Ishikawa (cell line): ENCODE measurements around the gene SERPINA6.

Source experiments
- CEBPB ChIP-seq: IDR thresholded peaks from 2 replicates; pipeline ENCODE4 v1.6.1; 2012
- CREB1 ChIP-seq: IDR thresholded peaks from 2 replicates; pipeline ENCODE4 v1.6.1; 2012; ENCODE audit warnings: low read depth
- EGR1 ChIP-seq: IDR thresholded peaks from 2 replicates; pipeline ENCODE4 v1.6.1; 2012
- EP300 ChIP-seq: IDR thresholded peaks from 2 replicates; pipeline ENCODE4 v1.6.1; 2012; ENCODE audit warnings: borderline replicate concordance
- FOXM1 ChIP-seq: IDR thresholded peaks from 2 replicates; pipeline ENCODE4 v1.6.1; 2012; ENCODE audit warnings: low read depth, borderline replicate concordance
- NFIC ChIP-seq: IDR thresholded peaks from 2 replicates; pipeline ENCODE4 v1.6.1; 2012
- RAD21 ChIP-seq: IDR thresholded peaks from 2 replicates; pipeline ENCODE4 v1.6.1; 2012; ENCODE audit warnings: low read depth
- TAF1 ChIP-seq: IDR thresholded peaks from 2 replicates; pipeline ENCODE4 v1.6.1; 2012; ENCODE audit warnings: low read depth, mild to moderate bottlenecking
- TCF12 ChIP-seq: IDR thresholded peaks from 2 replicates; pipeline ENCODE4 v1.6.1; 2012; ENCODE audit warnings: low read depth
- TEAD4 ChIP-seq: IDR thresholded peaks from 2 replicates; pipeline ENCODE4 v1.6.1; 2012
- YY1 ChIP-seq: IDR thresholded peaks from 2 replicates; pipeline ENCODE4 v1.6.1; 2012; ENCODE audit warnings: low read depth
- ZBTB7A ChIP-seq: IDR thresholded peaks from 2 replicates; pipeline ENCODE4 v1.6.1; 2012; ENCODE audit warnings: low read depth
- TF ChIP-seq, protein P1 (sequence below): IDR thresholded peaks from 2 replicates; pipeline ENCODE4 v1.6.1; 2012
- TF ChIP-seq, protein P2 (sequence below): IDR thresholded peaks from 2 replicates; pipeline ENCODE4 v1.6.1; 2012; ENCODE audit warnings: low read depth, mild to moderate bottlenecking
- TF ChIP-seq, protein P3 (sequence below): IDR thresholded peaks from 2 replicates; pipeline ENCODE4 v1.6.1; 2012

Gene SERPINA6, protein sequence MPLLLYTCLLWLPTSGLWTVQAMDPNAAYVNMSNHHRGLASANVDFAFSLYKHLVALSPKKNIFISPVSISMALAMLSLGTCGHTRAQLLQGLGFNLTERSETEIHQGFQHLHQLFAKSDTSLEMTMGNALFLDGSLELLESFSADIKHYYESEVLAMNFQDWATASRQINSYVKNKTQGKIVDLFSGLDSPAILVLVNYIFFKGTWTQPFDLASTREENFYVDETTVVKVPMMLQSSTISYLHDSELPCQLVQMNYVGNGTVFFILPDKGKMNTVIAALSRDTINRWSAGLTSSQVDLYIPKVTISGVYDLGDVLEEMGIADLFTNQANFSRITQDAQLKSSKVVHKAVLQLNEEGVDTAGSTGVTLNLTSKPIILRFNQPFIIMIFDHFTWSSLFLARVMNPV

DNA sequence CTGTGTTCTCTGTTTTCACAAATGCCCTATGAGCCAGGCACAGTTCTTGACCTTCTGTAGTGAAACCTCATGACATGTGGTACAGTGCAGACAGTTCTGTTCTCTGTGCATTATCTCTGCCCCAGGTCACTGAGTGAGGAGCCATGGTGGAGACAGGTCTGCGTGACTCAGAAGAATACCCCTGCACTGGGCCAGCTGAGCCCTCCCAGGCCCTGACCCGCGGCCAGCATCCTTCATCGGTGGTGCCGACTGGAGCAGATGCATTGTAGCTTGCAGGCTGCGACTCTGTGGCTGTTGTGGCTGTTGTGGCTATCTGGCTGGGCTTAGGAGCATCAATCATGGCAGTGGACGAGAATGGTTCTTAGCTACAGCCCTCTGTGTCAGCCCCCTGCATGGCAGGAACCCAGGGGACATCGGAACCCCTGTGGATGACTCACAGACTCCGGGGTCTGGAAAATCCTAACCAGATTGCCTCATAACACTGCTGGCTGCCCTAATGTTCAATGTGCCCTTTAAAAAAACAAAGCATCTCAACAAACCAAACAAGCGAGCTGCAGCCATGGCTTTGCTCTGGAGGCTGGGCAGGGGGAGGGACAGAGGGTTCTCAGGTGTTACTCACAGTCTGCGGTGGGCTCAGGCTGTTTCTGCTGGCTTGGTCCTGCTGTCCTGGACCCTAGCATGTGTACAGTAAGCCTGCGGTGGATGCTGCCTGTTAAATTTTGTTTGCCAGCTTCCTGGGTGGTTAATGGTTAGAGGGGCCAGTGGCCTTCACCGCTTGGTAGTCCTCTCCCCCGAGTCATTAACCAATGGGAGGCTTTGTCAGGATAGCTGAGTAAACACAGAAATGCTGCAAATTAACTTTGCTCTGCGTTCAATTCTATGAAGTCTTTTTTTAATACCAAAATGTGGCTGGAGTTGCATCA, at the start of gene SERPINA6:
TSS of gene SERPINA6 (minus strand) at position 689 of the 923 bp plus-strand sequence. CDS start 8,688 bp downstream, outside the sequence.
- TF ChIP-seq CEBPB (no peak), TCF12 (no peak), EGR1 (no peak), ZBTB7A (no peak), CREB1 (no peak), FOXM1 (no peak), TEAD4 (no peak), YY1 (no peak), RAD21 (no peak), TAF1 (no peak), EP300 (no peak), NFIC (no peak)
- TF ChIP-seq, protein P1, sequence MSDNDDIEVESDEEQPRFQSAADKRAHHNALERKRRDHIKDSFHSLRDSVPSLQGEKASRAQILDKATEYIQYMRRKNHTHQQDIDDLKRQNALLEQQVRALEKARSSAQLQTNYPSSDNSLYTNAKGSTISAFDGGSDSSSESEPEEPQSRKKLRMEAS, result no peak
- TF ChIP-seq, protein P2, sequence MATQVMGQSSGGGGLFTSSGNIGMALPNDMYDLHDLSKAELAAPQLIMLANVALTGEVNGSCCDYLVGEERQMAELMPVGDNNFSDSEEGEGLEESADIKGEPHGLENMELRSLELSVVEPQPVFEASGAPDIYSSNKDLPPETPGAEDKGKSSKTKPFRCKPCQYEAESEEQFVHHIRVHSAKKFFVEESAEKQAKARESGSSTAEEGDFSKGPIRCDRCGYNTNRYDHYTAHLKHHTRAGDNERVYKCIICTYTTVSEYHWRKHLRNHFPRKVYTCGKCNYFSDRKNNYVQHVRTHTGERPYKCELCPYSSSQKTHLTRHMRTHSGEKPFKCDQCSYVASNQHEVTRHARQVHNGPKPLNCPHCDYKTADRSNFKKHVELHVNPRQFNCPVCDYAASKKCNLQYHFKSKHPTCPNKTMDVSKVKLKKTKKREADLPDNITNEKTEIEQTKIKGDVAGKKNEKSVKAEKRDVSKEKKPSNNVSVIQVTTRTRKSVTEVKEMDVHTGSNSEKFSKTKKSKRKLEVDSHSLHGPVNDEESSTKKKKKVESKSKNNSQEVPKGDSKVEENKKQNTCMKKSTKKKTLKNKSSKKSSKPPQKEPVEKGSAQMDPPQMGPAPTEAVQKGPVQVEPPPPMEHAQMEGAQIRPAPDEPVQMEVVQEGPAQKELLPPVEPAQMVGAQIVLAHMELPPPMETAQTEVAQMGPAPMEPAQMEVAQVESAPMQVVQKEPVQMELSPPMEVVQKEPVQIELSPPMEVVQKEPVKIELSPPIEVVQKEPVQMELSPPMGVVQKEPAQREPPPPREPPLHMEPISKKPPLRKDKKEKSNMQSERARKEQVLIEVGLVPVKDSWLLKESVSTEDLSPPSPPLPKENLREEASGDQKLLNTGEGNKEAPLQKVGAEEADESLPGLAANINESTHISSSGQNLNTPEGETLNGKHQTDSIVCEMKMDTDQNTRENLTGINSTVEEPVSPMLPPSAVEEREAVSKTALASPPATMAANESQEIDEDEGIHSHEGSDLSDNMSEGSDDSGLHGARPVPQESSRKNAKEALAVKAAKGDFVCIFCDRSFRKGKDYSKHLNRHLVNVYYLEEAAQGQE, result no peak
- TF ChIP-seq, protein P3, sequence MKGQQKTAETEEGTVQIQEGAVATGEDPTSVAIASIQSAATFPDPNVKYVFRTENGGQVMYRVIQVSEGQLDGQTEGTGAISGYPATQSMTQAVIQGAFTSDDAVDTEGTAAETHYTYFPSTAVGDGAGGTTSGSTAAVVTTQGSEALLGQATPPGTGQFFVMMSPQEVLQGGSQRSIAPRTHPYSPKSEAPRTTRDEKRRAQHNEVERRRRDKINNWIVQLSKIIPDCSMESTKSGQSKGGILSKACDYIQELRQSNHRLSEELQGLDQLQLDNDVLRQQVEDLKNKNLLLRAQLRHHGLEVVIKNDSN, result no peak

DNA sequence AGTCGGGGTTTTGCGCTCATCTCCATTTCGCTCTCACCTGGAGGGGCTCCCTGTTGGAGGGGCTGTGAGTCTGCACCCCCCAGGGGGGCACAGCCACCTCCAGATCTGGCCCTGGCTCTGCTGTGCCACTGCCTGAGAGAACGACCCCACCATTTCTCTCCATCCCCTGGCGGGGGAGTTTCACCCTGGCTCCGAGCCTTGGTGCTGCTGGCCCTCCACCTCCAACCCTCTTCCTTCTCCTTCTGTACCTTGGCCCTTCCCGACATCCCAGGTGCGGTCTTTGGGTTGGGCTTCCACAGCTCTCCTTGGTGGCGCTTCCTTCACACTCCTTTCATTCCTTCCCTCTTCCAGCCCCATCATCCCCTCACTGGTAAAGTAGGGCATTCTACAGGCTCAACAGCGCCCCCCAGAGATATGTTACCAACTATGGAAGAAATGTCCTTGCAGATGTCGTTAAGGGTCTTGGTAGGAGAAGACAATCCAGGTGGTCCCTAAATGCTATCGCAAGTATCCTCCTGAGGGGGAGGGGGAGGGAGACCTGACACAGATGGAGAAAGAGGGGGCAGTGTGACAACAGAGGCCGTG, 49.0 kb upstream of the SERPINA6 start:
- TF ChIP-seq TAF1, result no peak
- TF ChIP-seq RAD21, result peak; percentile 20; the same call in 1 of the 2 replicates
- TF ChIP-seq TCF12, result no peak
- TF ChIP-seq, protein P2, result no peak
- TF ChIP-seq, protein P3, result no peak

DNA sequence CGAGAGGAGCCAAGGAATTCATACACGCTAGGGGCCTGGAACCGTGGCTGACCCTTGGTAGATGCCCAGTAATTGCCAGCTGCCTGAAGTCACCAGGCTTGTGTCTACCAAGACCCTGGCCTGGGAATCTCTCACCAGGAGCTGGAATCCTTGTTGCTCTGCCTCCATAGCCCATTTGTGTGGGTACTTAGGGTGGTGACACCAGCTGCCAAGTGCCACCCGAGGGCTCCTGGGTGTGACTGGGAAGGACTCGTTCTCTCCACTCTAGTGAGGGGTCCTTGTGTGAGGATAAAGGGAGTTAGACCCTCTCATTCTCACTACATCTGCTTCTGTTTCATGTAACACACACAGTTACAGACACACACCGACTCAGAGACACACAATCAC, 47.4 kb upstream of the SERPINA6 start:
- no peak for TF ChIP-seq FOXM1
- TF ChIP-seq YY1, result no peak
- TF ChIP-seq, protein P3, result no peak
- no peak for TF ChIP-seq EP300
- no peak for TF ChIP-seq TEAD4
- TF ChIP-seq, protein P1, result no peak
- no peak for TF ChIP-seq EGR1
- no peak for TF ChIP-seq TAF1
- no peak for TF ChIP-seq CEBPB
- TF ChIP-seq ZBTB7A, result no peak
- TF ChIP-seq CREB1, result no peak
- TF ChIP-seq RAD21, result no peak

DNA sequence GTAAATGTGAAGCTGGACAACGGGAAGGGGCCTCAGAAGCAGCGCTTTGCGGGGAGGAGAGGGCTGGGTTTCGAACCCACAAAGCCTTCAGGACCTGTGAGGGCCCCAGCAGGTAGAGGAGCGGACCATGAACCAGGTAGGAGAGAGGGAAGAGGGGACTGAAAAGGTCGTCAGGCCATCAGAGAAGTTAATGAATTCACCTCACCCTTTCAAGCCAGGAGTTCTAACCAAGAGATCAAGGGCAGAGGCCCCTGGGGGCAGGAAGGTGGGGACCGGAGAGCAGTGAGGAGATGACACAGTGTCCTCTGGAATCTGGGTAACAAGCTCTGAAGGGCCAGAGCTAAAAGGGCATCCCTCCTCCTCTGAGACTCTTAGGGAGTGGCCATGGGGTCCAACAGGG, 45.8 kb upstream of the SERPINA6 start:
- no peak for TF ChIP-seq TCF12
- TF ChIP-seq FOXM1, result no peak
- TF ChIP-seq, protein P3, result no peak
- no peak for TF ChIP-seq NFIC
- TF ChIP-seq YY1, result no peak
- TF ChIP-seq, protein P1, result no peak
